ENCODE results near the gene BCL2.
"Not testable (repeated sequence)": the region's sequence is repeated elsewhere in the genome, so short reads cannot be mapped to it uniquely, and the experiment has no call there.

Gene BCL2

DNA sequence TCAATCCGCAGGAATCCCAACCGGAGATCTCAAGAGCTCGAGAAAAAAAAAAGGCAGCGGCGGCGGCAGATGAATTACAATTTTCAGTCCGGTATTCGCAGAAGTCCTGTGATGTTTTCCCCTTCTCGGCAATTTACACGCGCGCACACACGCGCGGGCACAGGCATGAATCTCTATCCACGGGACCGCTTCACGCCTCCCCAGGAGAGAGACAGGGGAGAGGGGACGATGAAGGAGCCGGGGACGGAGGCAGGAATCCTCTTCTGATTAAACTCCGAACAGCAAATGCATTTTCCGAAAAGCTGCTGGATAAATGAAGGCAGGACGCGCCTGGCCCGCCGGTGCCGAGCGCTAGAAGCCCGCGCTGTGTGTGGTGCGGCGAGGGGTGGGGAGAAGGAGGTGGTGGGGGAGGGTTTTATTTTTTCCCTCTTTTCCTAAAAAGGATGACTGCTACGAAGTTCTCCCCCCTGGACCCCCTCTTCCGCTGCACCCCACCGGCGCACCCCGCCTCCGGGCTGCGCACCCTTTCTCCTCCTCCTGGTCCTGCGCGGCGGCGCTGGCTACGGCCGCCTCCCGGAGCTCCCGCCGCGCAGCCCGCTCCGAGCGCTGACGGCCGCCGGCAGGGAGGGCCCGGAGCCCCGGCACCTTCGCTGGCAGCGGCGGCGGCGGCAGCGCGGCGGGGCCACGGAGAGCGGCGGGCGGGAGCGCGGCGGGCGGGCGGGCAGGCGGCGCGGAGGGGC lies at the start of gene BCL2:
Gene BCL2 (minus strand): TSS at position 387 of the 740 bp plus-strand sequence.
- no peak for DNase-seq (ENCODE audit: low read depth in 2 of 2)

DNA sequence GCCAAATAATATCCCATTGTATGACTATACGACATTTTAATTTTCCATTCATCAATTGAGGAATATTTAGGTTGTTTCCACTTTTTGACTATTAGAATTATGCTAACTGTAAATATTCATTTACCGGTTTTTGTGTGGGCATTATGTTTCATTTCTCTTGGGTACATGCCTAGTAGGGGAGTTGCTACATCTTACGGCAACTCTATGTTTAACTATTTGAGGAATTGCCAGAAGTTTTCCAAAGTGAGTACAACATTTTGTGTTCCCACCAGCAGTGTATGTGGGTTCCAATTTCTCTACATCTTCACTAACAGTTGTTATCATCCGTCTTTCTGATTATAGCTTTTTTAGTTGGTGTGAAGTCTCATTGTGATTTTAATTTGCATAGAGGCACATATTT lies 49.0 kb upstream of the BCL2 start:
- no peak for DNase-seq (ENCODE audit: low read depth in 2 of 2)

DNA sequence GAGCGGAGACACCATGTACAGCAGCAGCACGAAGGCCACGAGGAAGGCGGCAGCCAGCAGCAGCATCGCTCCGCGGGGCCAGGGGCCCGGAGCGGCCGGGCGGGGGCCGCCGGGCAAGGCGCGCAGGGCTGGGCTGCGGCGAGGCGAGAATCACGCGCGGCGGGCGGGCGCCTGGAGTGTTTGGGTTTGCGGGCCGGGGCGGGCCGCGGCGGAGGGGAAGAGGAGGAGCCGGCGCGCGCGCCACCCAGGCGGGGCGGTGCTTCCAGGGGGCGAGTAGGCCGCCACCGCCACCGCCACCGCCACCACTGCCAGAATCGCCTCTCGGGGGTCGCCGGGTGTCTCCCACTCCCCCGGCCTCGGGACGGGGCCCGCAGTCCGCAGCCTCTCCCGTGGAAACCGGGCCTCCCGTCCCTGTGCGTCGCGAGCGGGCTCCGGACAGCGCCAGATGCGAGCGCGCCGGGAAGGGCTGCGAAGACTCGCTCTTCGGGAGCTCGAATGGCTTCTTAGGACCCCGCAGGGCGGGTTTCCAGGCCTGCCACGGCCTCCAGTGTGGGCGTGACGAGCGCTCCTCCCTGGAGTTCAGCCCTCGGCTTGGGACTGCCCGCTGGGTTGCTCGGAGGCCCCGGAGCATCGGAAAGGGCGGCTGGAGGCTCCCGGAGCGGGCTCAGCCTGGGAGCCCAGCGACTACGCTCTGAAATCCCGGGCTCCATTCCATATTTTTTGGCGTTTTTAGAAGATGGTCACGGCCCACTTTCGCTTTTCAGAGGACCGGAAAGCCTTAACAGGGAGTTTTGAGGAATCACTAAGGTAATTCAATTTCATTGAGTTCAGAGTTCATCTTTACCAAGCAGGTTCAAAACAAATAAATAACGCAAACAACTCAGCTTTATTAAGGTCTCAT lies 47.7 kb upstream of the BCL2 start, which contains the start of gene KDSR:
Gene KDSR (minus strand): TSS at position 154 of the 901 bp plus-strand sequence. CDS start 88 bp downstream, at position 66.
- peak; percentile 69 to 79 for DNase-seq (ENCODE audit: low read depth in 2 of 2)

DNA sequence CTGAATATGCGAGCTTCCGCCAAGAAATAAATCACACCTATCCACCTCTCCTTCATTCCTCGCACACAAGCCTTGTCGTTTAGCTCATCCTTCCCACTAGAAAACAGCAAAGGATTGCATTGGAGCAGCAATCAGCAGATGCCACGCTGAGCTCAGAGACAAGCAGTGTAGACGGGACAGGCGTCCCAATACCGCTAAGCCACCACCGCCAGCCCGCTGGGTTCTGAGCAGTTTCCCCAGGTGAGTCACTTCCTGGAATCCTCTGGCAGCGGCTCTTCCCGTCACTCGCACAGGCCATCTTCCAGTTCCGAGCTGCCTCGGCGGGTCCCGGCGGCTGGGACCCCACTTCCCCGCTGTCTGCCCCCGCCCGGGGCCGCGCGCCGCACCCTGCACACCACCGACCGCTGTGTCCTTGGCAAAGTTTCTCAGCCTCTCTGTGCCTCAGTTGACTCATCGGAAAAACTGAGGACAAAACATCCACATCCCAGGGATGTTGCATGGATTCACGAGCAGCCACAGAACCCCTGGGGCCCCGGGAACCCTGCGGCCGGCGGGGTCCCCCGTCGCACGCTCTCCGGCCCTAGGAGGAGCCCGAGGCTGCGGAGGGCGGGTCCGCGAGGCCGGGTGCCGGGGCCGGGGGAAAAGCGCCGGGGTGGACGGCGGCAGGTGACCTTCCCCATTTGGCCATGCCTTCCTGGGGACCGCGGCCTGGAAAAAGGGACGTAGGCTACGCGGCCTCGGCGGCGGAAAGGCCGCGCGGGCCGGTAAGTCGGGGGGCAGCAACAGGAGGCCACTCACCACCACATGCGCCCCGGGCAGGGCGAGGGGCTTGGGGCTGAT lies 46.9 kb upstream of the BCL2 start:
- peak; percentile 54 to 58 for DNase-seq (ENCODE audit: low read depth in 2 of 2)

DNA sequence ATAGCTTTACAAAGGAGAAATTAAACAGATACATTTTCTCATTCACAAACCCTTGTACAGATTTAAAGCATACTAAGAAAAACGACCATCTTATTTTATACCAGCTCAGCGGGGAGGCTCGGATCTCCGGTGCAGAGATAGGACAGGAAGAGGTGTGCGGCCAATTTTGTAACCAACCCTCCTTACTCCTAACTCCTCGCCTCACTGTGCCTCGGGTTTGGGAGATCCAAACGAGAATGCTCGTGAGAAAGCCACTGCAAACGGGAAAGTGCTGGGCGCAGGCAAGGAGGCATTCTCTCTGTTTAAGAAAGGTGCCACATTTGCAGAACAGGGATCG lies 46.3 kb upstream of the BCL2 start:
- DNase-seq (ENCODE audit: low read depth in 2 of 2), result no peak

DNA sequence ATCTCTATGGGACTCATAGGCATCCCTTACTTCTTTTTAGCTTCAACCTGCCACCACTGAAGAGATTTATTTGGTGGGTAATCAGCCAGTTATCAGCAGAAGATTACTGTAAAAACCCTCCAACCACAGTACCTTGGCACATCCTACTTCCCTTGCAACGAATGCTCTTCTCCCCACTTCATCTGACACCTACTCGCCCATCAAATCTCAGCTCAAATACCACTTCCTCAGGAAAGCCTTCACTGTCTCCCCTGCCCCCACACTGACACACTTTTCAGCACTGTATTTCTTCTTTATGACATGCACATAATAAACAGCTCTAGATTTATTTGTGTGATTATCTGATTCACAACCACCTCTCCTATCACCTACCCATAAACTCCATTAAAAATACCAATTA lies 44.4 kb upstream of the BCL2 start:
- DNase-seq (ENCODE audit: low read depth in 2 of 2), result no peak

DNA sequence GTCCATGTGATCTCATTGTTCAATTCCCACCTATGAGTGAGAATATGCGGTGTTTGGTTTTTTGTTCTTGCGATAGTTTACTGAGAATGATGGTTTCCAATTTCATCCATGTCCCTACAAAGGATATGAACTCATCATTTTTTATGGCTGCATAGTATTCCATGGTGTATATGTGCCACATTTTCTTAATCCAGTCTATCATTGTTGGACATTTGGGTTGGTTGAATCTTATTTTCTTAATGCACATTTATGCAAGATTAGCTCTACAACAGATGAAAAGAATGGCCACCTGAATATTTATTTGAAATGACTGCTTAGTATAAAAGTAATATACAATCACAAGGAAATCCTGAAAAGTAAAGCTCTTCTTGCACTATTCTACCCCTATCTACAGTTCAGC lies 43.9 kb upstream of the BCL2 start:
- not testable (repeated sequence) for DNase-seq (ENCODE audit: low read depth in 2 of 2)

DNA sequence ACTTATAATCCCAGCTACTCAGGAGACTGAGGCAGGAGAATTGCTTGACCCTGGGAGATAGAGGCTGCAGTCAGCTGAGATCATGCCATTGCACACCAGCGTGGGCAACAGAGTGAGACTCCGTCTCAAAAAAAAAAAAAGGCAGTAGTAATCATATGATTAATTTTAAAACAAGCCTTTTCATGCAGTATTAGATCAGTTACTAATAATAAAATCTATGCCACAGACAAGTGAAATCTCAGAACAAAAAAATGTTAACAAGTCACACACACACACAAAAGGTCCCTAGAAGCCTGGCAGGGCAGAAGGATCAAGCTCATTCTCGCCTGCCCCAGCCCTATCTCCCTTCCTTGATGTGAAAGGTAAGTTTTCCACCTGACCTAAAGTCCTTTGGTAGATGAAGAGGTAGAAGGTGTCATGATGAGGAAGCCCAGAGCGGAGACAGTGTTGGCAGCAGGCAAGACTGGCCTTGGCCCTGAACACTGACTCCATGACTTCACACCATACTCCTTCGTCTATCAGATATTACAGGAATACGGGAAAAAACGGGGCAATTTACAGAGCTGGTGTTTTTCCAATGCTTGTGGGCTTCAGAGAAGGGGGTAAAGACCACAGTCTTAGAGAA lies 36.8 kb upstream of the BCL2 start:
- no peak for DNase-seq (ENCODE audit: low read depth in 2 of 2)

DNA sequence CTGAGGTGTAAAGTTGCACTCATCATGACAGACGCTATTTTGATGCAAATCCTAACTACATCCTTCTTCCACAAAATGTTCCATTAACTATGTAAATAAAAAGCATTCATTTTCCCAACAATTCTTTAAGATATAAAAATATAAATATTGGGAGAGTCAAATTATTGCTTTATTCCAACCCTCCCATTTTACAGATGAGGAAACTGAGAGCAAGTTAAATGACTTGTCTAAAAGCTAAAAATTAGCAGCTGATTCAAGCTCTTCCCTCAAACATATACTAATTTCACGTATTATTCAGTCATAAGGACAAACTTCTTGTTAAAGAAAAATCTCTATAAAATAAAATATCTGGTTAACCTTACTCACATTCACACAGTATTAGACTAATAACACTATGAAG lies 30.7 kb upstream of the BCL2 start:
- DNase-seq (ENCODE audit: low read depth in 2 of 2), result no peak

DNA sequence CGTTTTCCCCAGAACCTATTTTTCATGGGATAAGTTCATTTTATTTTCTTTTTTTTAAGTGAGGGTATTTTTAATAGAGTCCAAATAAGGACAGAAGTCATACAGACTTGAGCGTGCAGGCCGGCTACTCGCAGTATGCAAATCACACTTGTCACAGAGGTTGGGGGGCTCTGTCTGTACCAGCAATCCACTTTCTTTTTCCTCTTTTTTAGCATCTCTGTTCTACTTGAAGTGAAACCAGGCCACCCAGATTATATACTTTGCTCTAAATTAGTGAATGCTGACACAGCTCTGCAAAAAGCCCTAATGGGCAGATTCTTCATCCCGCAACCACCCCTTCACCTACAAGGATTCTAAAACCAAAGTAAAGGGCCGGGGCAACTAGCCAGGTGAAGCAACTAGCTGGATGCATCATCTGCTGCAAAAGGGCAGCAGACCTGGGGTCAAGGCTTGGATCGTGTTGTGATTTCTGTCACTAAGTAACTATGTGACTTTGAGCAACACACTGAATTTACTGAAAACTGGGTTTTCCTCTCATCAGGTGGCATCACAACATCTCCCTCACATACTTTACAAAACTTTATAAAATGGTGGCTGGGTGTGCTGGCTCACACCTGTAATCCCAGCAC lies 29.1 kb upstream of the BCL2 start:
- DNase-seq (ENCODE audit: low read depth in 2 of 2), result no peak

DNA sequence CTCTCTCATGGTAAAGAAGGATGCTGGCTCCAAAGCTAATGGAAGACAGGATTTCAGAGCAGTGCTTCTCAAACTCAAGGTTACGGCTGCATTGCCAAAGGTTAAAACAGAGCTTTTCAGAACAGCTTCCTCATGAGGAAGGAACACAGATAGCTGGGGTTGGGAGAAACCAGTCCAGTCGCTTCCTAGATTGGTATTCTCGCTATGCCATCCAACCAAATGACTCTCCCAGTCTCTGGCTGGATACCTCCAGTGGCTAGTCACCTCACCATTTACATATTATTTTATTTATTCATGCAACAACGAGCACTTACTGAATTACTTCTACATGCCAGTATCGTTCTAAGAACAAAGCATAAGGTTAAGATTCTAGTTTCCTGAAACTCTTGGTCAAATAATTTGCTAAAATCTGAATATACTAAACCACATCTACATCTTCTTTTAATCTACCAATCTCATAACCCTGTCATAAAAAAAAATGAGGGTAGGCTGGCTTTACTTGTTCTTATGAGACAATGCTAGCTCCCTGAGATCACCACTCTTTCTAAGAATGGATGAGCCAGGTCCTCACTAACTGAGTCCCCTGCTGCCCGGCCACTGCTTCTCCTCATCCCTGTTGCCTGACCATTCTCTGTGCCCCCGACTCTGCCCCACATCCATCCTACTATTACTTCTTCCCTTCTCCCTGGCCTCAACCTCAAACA lies 27.1 kb upstream of the BCL2 start:
- no peak for DNase-seq (ENCODE audit: low read depth in 2 of 2)

DNA sequence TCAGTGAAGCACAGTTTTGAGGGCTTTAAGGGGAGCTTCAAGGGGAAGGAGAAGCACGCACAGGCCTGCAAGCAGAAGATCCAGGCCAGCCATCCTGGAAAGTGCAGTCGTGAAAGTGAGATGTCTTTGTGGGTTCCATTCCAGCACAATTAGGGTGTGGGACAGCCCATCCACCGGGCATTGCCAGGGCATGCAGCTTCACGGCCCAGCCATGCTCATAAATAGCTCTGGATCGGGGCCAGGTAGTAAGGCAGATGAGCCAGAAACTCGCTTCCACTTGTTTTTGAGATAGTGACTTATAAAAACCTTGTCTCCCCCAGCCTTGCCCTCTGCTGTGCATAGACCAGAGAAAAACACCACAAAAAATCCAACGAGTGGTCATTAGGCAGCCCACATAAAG lies 26.5 kb upstream of the BCL2 start:
- no peak for DNase-seq (ENCODE audit: low read depth in 2 of 2)

DNA sequence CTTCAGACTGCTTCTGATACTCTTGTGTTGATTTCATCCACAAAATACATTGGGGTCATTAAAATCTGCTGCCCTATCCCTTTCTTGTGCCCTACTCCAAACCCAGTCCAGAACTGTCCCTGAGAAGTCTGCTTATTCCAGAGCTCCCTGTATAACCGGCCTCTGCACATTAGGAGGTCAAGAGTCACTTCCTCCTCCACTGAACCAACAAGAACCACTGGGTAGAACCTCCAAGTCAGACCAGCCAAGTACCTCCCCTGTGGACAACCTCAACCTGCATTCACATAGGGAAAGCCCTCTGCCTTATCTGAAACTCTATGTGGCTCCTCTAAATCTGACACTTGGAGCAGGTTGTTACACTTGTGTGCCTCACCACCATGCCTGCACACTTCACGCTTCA lies 25.3 kb upstream of the BCL2 start:
- DNase-seq (ENCODE audit: low read depth in 2 of 2), result no peak

DNA sequence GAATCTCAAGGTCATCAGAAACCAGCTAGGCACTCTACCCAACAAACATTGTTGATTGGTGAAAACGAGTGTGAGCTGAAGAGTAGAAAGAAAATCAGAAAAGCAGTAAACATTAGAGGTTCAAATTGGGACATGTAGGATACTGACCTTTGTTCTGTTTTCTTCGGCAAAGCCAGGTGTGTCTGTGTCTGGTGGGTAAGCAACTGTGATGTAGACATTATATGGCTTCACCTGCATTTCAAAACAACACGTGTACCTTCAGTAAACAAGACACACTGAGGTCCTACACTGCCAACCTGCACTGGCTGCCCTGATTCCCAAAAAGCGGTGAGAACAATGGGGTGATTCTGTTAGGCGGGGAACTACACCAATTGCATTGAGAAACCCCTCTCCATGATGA lies 24.7 kb upstream of the BCL2 start:
- DNase-seq (ENCODE audit: low read depth in 2 of 2), result no peak

DNA sequence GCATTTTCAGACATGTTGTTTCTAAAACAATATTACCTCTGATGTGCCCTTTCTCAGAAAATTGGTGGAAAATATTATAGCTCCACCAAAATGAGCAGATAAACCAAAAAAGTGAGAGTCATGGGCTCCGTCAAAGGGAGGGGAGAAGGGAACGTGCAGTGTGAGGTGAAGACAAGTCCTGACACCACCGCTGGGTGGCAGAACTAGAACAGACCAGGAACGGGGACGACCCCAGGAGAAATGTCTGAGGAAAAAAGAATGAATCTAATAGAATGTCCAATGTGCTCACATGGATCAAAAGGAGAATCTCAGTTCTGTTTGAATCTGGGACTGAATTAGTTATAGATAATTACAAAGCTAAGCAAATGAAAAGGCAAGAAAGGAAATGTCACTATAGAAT lies 22.6 kb upstream of the BCL2 start:
- no peak for DNase-seq (ENCODE audit: low read depth in 2 of 2)

DNA sequence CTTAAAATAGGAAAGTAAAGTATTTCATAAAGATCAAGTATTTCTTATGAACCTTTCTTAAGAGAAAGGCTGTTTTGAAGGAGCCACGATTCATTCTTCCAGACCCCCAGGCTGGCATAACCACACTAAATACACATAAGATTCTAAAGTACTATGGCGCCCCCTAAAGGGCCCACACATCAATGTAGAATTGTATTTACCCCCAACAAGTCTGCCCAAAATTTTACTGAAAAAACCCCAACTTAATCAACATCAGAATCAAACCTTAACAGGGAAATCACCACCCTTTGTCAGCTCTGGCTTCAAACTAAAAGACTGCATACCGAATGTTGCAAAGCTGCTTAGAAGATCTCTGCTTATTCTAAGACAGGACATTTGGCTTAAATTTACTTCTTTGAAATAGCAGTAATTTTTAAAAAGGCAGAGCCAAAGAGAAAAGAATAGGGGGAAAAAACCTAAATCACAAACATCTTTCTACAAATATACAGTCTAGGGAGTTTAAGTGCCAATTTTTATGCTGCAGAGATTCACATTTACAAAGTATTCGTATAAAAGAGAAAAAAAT lies 20.4 kb upstream of the BCL2 start:
- DNase-seq (ENCODE audit: low read depth in 2 of 2), result no peak

DNA sequence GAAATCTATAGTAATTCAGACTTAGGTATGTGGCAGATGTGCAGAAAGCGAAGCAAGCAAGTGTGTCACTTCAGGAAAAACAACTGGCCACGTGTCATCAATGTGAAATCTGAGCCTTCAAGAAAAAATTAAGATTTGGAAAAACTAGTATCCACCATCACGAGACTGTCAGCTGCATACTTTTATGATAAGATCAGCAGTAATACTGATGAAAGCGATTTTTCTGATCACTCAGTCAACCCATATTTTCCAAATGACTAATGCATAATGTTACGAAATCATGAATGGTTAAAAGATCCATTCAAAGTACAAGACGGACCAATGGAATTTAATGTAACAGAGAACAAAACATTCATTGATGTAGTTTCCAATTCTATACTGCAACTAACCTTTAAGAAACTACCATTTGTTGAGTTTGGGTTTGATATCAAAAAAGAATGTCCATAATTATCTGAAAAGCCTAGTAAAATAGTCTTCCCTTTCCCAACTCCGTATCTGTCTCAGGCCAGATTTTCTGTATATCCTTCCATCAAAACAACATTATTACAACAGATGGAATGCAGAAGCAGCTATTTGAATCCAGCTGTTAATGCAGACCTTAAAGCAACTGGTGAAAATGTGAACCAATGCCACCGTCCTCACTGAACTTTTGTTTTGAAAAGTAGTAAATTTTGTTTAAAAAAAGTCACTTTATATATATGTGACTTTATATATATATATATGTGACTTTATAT lies 17.0 kb upstream of the BCL2 start:
- no peak for DNase-seq (ENCODE audit: low read depth in 2 of 2)

DNA sequence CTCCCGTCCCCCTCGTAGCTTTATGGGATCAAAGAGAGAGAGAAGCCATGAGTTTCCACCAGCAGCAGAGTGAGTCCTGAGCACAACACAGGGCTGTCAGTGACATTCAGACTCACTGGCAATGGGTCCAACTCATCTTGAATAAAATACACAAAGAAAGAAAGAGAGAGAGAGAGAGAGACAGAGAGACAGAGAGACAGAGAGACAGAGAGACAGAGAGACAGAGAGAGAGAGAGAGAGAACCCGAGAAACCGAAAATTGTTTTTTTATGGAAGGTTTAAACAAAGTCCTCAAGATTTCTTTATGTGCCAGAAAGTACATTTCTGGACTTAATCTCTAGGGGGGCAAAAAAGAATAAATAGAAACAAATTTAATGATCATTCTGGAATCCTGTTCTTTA lies 11.5 kb upstream of the BCL2 start:
- no peak for DNase-seq (ENCODE audit: low read depth in 2 of 2)

DNA sequence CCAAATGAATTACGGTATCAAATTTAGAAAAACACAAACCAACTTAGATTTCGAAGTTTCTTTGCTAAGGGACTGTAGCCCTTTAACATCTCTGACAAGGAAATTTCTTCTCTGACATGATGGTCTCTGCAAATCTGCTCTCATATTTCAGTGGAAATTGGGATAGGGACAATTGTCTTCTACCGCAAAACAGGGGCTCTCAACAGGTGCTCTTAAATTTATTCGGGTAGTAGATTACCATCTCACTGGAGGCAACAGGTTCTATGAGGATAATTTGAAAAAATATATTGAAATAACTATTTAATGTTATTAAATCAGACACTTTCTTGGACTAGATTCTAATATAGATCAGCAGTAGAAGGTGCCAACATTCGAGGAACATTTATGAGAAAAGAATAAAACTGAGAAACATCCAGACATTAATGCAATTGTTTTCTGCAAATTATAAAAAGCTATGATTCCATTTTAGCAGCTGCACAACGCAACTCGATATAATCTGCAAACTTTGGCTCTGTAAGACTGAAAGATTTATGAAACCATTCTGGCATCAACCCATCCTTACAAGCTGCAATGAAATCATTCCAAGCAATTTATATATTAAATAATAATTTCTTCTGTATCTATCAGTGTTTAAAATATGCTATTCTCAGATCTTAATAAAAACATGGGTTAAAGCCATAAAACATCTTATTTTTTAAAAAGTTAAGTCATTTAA lies 10.0 kb upstream of the BCL2 start:
- no peak for DNase-seq (ENCODE audit: low read depth in 2 of 2)
